H1 (cell line): Measurements from ENCODE around the gene VMP1. TPM values are rescaled to one million over a fixed set of nuclear protein-coding genes. Genes with fewer than 3 reads are reported as not detected.
A peak's percentile ranks its signal among the peaks of the same experiment; 100 is the strongest.

ENCODE experiments used
- CTCF ChIA-PET: fragments of 300-600 bp; sonication (Branson Sonifier 250); formaldehyde crosslinking; loops from one replicate; lab custom pipeline; 2021; ENCODE audit not compliant: partially characterized antibody; lab: Charles Lee
- POLR2A ChIA-PET: fragments of 300-600 bp; sonication (Branson Sonifier 250); formaldehyde crosslinking; loops from one replicate; lab custom pipeline; 2021; ENCODE audit warnings: inconsistent platforms; ENCODE audit not compliant: partially characterized antibody; lab: Charles Lee
- DNase-seq, 2 experiments: peaks; one replicate each; pipeline versions ENCODE4 v3.0.0 to v3.0.0-alpha.2; 2010 to 2022; ENCODE audit warnings: low spot score in 2 of 2, low read depth in 1 of 2, mixed read lengths in 1 of 2
- FAIRE-seq: peaks from 2 replicates; lab custom pipeline; 2011; peaks lifted over from hg19 to GRCh38; lab: Jason Lieb, UNC
- H2AFZ ChIP-seq: 2 replicates; pipeline ENCODE4 v1.8.1; 2012; ENCODE audit warnings: low read length, inconsistent platforms
- H2AK5ac ChIP-seq: 2 replicates; pipeline ENCODE4 v1.6.1; 2013; ENCODE audit warnings: low read depth, low read length
- H2BK120ac ChIP-seq: replicated peaks from 2 replicates; pipeline ENCODE3; 2013; ENCODE audit warnings: low read depth, low read length, inconsistent platforms
- H2BK12ac ChIP-seq: 2 replicates; pipeline ENCODE4 v1.6.1; 2013; ENCODE audit warnings: low read depth, low read length
- H2BK15ac ChIP-seq: 2 replicates; pipeline ENCODE4 v1.6.1; 2013; ENCODE audit warnings: low read length
- H2BK20ac ChIP-seq: 2 replicates; pipeline ENCODE4 v1.6.1; 2013; ENCODE audit warnings: low read length
- H2BK5ac ChIP-seq: 2 replicates; pipeline ENCODE4 v1.6.1; 2013; ENCODE audit warnings: low read depth, low read length
- H3K14ac ChIP-seq: 2 replicates; pipeline ENCODE4 v1.6.1; 2013; ENCODE audit warnings: inconsistent platforms; ENCODE audit not compliant: insufficient read length
- H3K18ac ChIP-seq: 2 replicates; pipeline ENCODE4 v1.6.1; 2013; ENCODE audit warnings: low read length; ENCODE audit errors: extremely low read depth
- H3K23ac ChIP-seq: 2 replicates; pipeline ENCODE4 v1.6.1; 2013; ENCODE audit warnings: inconsistent platforms; ENCODE audit not compliant: insufficient read length
- H3K23me2 ChIP-seq: 2 replicates; pipeline ENCODE4 v1.6.1; 2013; ENCODE audit warnings: low read depth, low read length
- H3K27ac ChIP-seq: 2 replicates; pipeline ENCODE4 v1.6.1; 2011; ENCODE audit warnings: low read depth, low read length, inconsistent platforms
- H3K27me3 ChIP-seq, 4 experiments: replicated peaks in 1 of 4; 1 replicate in 1 of 4; 2 replicates in 3 of 4; pipeline versions ENCODE4 v1.6.1 to v1.8.1; 2011 to 2013; ENCODE audit warnings: low read length in 3 of 4, mild to moderate bottlenecking in 3 of 4, inconsistent platforms in 2 of 4, mixed read lengths in 2 of 4, moderate library complexity in 1 of 4; ENCODE audit not compliant: control insufficient read depth in 3 of 4, insufficient read depth in 3 of 4; ENCODE audit errors: extremely low read depth in 1 of 4
- H3K36me3 ChIP-seq, 4 experiments: 2 replicates each; pipeline versions ENCODE4 v1.6.1 to v1.8.1; 2011 to 2013; ENCODE audit warnings: mild to moderate bottlenecking in 4 of 4, low read length in 3 of 4, moderate library complexity in 2 of 4, control low read depth in 1 of 4, inconsistent platforms in 1 of 4; ENCODE audit not compliant: insufficient read depth in 4 of 4, control insufficient read depth in 2 of 4
- H3K4ac ChIP-seq: replicated peaks from 2 replicates; pipeline ENCODE3; 2013; ENCODE audit warnings: low read length, low read depth, mixed read lengths, inconsistent platforms; ENCODE audit not compliant: insufficient read length
- H3K4me1 ChIP-seq, 4 experiments: replicated peaks in 1 of 4; 1 replicate in 1 of 4; 2 replicates in 3 of 4; pipeline versions ENCODE4 v1.6.1 to v1.8.1; 2011 to 2013; ENCODE audit warnings: low read length in 3 of 4, inconsistent platforms in 2 of 4, mixed read lengths in 1 of 4; ENCODE audit not compliant: insufficient read depth in 4 of 4, control insufficient read depth in 3 of 4
- H3K4me2 ChIP-seq, 2 experiments: 2 replicates each; pipeline versions ENCODE4 v1.6.1 to v1.8.1; 2011 to 2013; ENCODE audit warnings: low read depth in 2 of 2, low read length in 2 of 2, control low read depth in 1 of 2, inconsistent platforms in 1 of 2, mild to moderate bottlenecking in 1 of 2; ENCODE audit not compliant: insufficient read depth in 1 of 2
- H3K4me3 ChIP-seq, 4 experiments: fragments of 200-600, 300-600 bp in 1 of 4; sonication (generic), shearing (Covaris generic), sonication (Bioruptor Twin) in 1 of 4; 2 replicates each; pipeline versions ENCODE4 v1.5.1 to v1.8.1; 2011 to 2016; ENCODE audit warnings: low read length in 4 of 4, low read depth in 3 of 4, control low read depth in 2 of 4, inconsistent platforms in 2 of 4, mild to moderate bottlenecking in 2 of 4, mixed read lengths in 1 of 4, moderate library complexity in 1 of 4; ENCODE audit not compliant: insufficient read depth in 2 of 4; ENCODE audit errors: extremely low read depth in 1 of 4
- H3K56ac ChIP-seq: replicated peaks from 2 replicates; pipeline ENCODE3; 2013; ENCODE audit warnings: low read depth, mild to moderate bottlenecking, mixed read lengths, low read length, inconsistent platforms; ENCODE audit not compliant: insufficient read length
- H3K79me1 ChIP-seq: 2 replicates; pipeline ENCODE4 v1.6.1; 2013; ENCODE audit warnings: low read depth, low read length, control low read depth
- H3K79me2 ChIP-seq, 2 experiments: 2 replicates each; pipeline versions ENCODE4 v1.6.1 to v1.8.1; 2012 to 2013; ENCODE audit warnings: low read length in 2 of 2, mild to moderate bottlenecking in 2 of 2, inconsistent platforms in 1 of 2; ENCODE audit not compliant: insufficient read depth in 2 of 2, control insufficient read depth in 1 of 2
- H3K9ac ChIP-seq, 4 experiments: replicated peaks in 1 of 4; 1 replicate in 1 of 4; 2 replicates in 3 of 4; pipeline versions ENCODE4 v1.6.1 to v1.8.1; 2011 to 2013; ENCODE audit warnings: low read depth in 3 of 4, low read length in 3 of 4, control low read depth in 2 of 4, mild to moderate bottlenecking in 2 of 4, moderate library complexity in 2 of 4, inconsistent platforms in 1 of 4; ENCODE audit errors: extremely low read depth in 1 of 4
- H3K9me3 ChIP-seq, 2 experiments: 2 replicates each; pipeline versions ENCODE4 v1.6.1 to v1.8.1; 2012 to 2013; ENCODE audit warnings: mild to moderate bottlenecking in 2 of 2, moderate library complexity in 2 of 2, control low read depth in 1 of 2, inconsistent platforms in 1 of 2, low read depth in 1 of 2, low read length in 1 of 2, mixed read lengths in 1 of 2; ENCODE audit not compliant: insufficient read depth in 2 of 2
- H4K20me1 ChIP-seq, 2 experiments: replicated peaks in 1 of 2; 2 replicates each; pipeline versions ENCODE3 to v1.8.1; 2011 to 2013; ENCODE audit warnings: inconsistent platforms in 2 of 2, low read length in 2 of 2, mild to moderate bottlenecking in 1 of 2; ENCODE audit not compliant: insufficient read depth in 2 of 2, control insufficient read depth in 1 of 2
- H4K5ac ChIP-seq: 2 replicates; pipeline ENCODE4 v1.6.1; 2013; ENCODE audit warnings: low read length, low read depth, mixed read lengths, inconsistent platforms; ENCODE audit not compliant: insufficient read length
- H4K8ac ChIP-seq: 2 replicates; pipeline ENCODE4 v1.8.0; 2013; ENCODE audit warnings: mild to moderate bottlenecking, moderate library complexity, low read length, inconsistent platforms; ENCODE audit not compliant: insufficient read depth; ENCODE audit errors: extremely low read depth
- H4K91ac ChIP-seq: replicated peaks from 2 replicates; pipeline ENCODE3; 2013; ENCODE audit warnings: low read length, mixed read lengths, inconsistent platforms; ENCODE audit not compliant: insufficient read length
- ATF3 ChIP-seq: IDR thresholded peaks from 2 replicates; pipeline ENCODE4 v1.6.1; 2011; ENCODE audit warnings: low read depth, mild to moderate bottlenecking, low read length; ENCODE audit not compliant: insufficient read depth
- CEBPB ChIP-seq: IDR thresholded peaks from 2 replicates; pipeline ENCODE4 v1.6.1; 2012; ENCODE audit warnings: low read depth, low read length
- CTBP2 ChIP-seq: IDR thresholded peaks from 2 replicates; pipeline ENCODE4 v1.7.0; 2011; ENCODE audit warnings: borderline replicate concordance, mild to moderate bottlenecking, moderate library complexity, mixed read lengths, low read length; ENCODE audit not compliant: insufficient read depth, insufficient read length
- FOSL1 ChIP-seq: IDR thresholded peaks from 2 replicates; pipeline ENCODE4 v1.6.1; 2011; ENCODE audit warnings: mild to moderate bottlenecking, low read depth, low read length, moderate library complexity; ENCODE audit not compliant: insufficient read depth
- POLR2A ChIP-seq, 2 experiments: IDR thresholded peaks; 1 replicate in 1 of 2; 2 replicates in 1 of 2; pipeline ENCODE4 v1.6.1; 2011; ENCODE audit warnings: low read depth in 2 of 2, low read length in 2 of 2, mild to moderate bottlenecking in 2 of 2; ENCODE audit errors: control extremely low read depth in 1 of 2
- SIRT6 ChIP-seq: IDR thresholded peaks from one replicate; pipeline ENCODE4 v1.7.1; 2012; ENCODE audit warnings: low read length, inconsistent platforms
- SP1 ChIP-seq: IDR thresholded peaks from 2 replicates; pipeline ENCODE4 v1.6.1; 2011; ENCODE audit warnings: low read depth, low read length
- TAF7 ChIP-seq: optimal IDR thresholded peaks from 2 replicates; pipeline ENCODE3; 2011; ENCODE audit warnings: low read depth, mild to moderate bottlenecking, inconsistent platforms, low read length, moderate library complexity, borderline replicate concordance
- TEAD4 ChIP-seq: IDR thresholded peaks from 2 replicates; pipeline ENCODE4 v1.6.1; 2012; ENCODE audit warnings: low read depth, low read length, inconsistent platforms, mixed read lengths
- YY1 ChIP-seq: IDR thresholded peaks from 2 replicates; pipeline ENCODE4 v1.6.1; 2011; ENCODE audit warnings: low read depth, mild to moderate bottlenecking, low read length
- WGBS, 2 experiments: shearing (Covaris generic) in 1 of 2; methylation state at CpG; one replicate each; pipeline versions ENCODE4 v1.1.6 to v1.1.7; 2013 to 2015; ENCODE audit warnings: low lambda C conversion rate in 2 of 2, mixed read lengths in 2 of 2, inconsistent platforms in 1 of 2, low coverage in 1 of 2, missing lambda C conversion rate in 1 of 2; ENCODE audit not compliant: insufficient replicate concordance in 2 of 2, insufficient coverage in 1 of 2, insufficient read length in 1 of 2; ENCODE audit errors: extremely low coverage in 1 of 2, missing lambda C conversion rate in 1 of 2; 5-methylcytosine and 5-hydroxymethylcytosine counted together
- polyA plus RNA-seq, 7 experiments: library from polyadenylated mRNA; depleted of rRNA in 3 of 7; stranded (reverse) in 5 of 7; unstranded in 2 of 7; fragments of >200 nt in 5 of 7; fragments of 200-250 nt in 2 of 7; gene quantifications; 1 replicate in 5 of 7; 2 replicates in 1 of 7; 4 replicates in 1 of 7; pipeline versions ENCODE4 v1.2.1 to v1.2.3, GENCODE V29; 2011 to 2013; ENCODE audit warnings: missing spikeins in 2 of 7, mixed read lengths in 2 of 7
- total RNA-seq: library from RNA; stranded (reverse); fragmentation: NEBNext Ultra II Directional; extraction: Animal tissue kit (Norgen Biotek cat#: 25700); gene quantifications from 2 replicates; pipeline ENCODE4 v1.2.1, GENCODE V29; 2021
- TF ChIP-seq, protein P1 (sequence below): IDR thresholded peaks from 2 replicates; pipeline ENCODE4 v1.6.1; 2012; ENCODE audit warnings: inconsistent platforms

The VMP1 gene
- total and polyA plus RNA-seq, 2 of the 8 experiments (the other 6 are each of a cell fraction or from before 2014, with no cell fraction given), result 45.0 to 92.7 TPM

- no peaks in the 10 kb centered on the region for H3K9me3 ChIP-seq
- no peak overlapping the region for H3K23ac ChIP-seq
- 88% methylated on average over 3 of the region's 3 CpGs; no CpG with 5 or more reads in 1 of the 2 experiments for WGBS, 2 experiments
- no peak overlapping the region for H4K8ac ChIP-seq
- no peak for DNase-seq
- H4K20me1 ChIP-seq, result no peaks in the 10 kb centered on the region
- no peak overlapping the region; the same call in 1 of the 2 replicates for H2BK12ac ChIP-seq
- H2BK20ac ChIP-seq, result no peak overlapping the region
- H3K27me3 ChIP-seq, result no peaks in the 10 kb centered on the region
- H2BK120ac ChIP-seq, result no peak overlapping the region
- H3K79me2 ChIP-seq, result peaks cover 0 to 9% of the 10 kb centered on the region in 2 experiments; a peak in 2 of 4 replicates
- H3K56ac ChIP-seq, result no peak overlapping the region
- H3K23me2 ChIP-seq, result no peaks in the 10 kb centered on the region
- no peak overlapping the region for H3K9ac ChIP-seq
- peaks cover 7 to 15% (median 10%) of the 10 kb centered on the region in 4 experiments; a peak in 6 of 7 replicates for H3K4me1 ChIP-seq
- no peak overlapping the region for H3K14ac ChIP-seq
- H3K79me1 ChIP-seq, result no peaks in the 10 kb centered on the region
- H2AFZ ChIP-seq, result no peak overlapping the region
- no peak for FAIRE-seq
- no peak overlapping the region for H2BK15ac ChIP-seq
- no peak overlapping the region for H3K4me2 ChIP-seq
- no peak overlapping the region for H4K5ac ChIP-seq
- no peak overlapping the region for H2BK5ac ChIP-seq
- no peak overlapping the region for H2AK5ac ChIP-seq
- no peak overlapping the region for H4K91ac ChIP-seq
- CTCF ChIA-PET, result interaction anchor here (1.6 to 1.8 kb wide), 2 partner anchors 24 to 98 kb away, joined by 3 to 5 read pairs; no protein-coding TSS in a partner anchor
- no peak overlapping the region for H3K4me3 ChIP-seq
- POLR2A ChIA-PET, result interaction anchor here (0.8 to 11.2 kb wide), 4 partner anchors 8 to 98 kb away, joined by 4 to 137 read pairs (median 4); no protein-coding TSS in a partner anchor
- no peak overlapping the region for H3K4ac ChIP-seq
- peaks cover 0 to 13% (median 2%) of the 10 kb centered on the region in 4 experiments; a peak in 4 of 8 replicates for H3K36me3 ChIP-seq
- no peak overlapping the region; the same call in 1 of the 2 replicates for H3K18ac ChIP-seq
- 0 out of 2 replicates have a peak overlapping the region, but pooled peaks have one; percentile 16 for H3K27ac ChIP-seq
- peak in 1 of 2 experiments; percentile 50; a peak in 1 of 3 replicates for TF ChIP-seq POLR2A (IDR thresholded peaks at IDR 0.05; ENCODE audit: control extremely low read depth in 1 of 2, low read depth in 2 of 2, low read length in 2 of 2)
- TF ChIP-seq ATF3, result no peak
- TF ChIP-seq CTBP2, result no peak
- TF ChIP-seq FOSL1, result no peak
- no peak for TF ChIP-seq SIRT6
- TF ChIP-seq TAF7, result peak; percentile 17
- TF ChIP-seq CEBPB, result no peak
- no peak for TF ChIP-seq YY1
- TF ChIP-seq SP1, result no peak
- TF ChIP-seq TEAD4, result no peak
- TF ChIP-seq, protein P1, sequence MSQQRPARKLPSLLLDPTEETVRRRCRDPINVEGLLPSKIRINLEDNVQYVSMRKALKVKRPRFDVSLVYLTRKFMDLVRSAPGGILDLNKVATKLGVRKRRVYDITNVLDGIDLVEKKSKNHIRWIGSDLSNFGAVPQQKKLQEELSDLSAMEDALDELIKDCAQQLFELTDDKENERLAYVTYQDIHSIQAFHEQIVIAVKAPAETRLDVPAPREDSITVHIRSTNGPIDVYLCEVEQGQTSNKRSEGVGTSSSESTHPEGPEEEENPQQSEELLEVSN, result no peak
Observed at GRCh38 chr17:59845595-59846393, 138.3 kb downstream of the VMP1 start.
